IMR-90 (cell line): ENCODE data around the gene ARL14EP.

Source experiments
- CEBPB ChIP-seq: IDR thresholded peaks from 2 replicates; pipeline ENCODE4 v1.6.1; 2012; ENCODE audit warnings: low read depth, low read length, improper control_type of control experiment
- CHD1 ChIP-seq: IDR thresholded peaks from 2 replicates; pipeline ENCODE4 v1.6.1; 2012; ENCODE audit warnings: low read depth, low read length, improper control_type of control experiment
- CTCF ChIP-seq: conservative IDR thresholded peaks from 2 replicates; pipeline ENCODE4 v1.5.1; 2012; ENCODE audit warnings: mild to moderate bottlenecking, low read depth, low read length, improper control_type of control experiment
- ELK1 ChIP-seq: fragments of 150-350 bp; IDR thresholded peaks from 2 replicates; pipeline ENCODE4 v1.6.1; 2016; ENCODE audit warnings: low read depth, mild to moderate bottlenecking, low read length, moderate library complexity, borderline replicate concordance
- FOS ChIP-seq: fragments of 150-350 bp; IDR thresholded peaks from 2 replicates; pipeline ENCODE4 v1.6.1; 2016; ENCODE audit warnings: low read depth, low read length
- POLR2A ChIP-seq: IDR thresholded peaks from 2 replicates; pipeline ENCODE4 v1.6.1; 2012; ENCODE audit warnings: mild to moderate bottlenecking, low read depth, low read length
- RAD21 ChIP-seq: IDR thresholded peaks from 2 replicates; pipeline ENCODE4 v1.6.1; 2012; ENCODE audit warnings: low read length, improper control_type of control experiment
- RCOR1 ChIP-seq: IDR thresholded peaks from 2 replicates; pipeline ENCODE4 v1.6.1; 2012; ENCODE audit warnings: mild to moderate bottlenecking, low read length, improper control_type of control experiment; ENCODE audit not compliant: insufficient replicate concordance
- RFX5 ChIP-seq: IDR thresholded peaks from 2 replicates; pipeline ENCODE4 v1.8.0; 2012; ENCODE audit warnings: low read depth, mild to moderate bottlenecking, low read length, moderate library complexity
- SMC3 ChIP-seq: fragments of 150-350 bp; IDR thresholded peaks from 2 replicates; pipeline ENCODE4 v1.6.1; 2016; ENCODE audit warnings: low read depth, mild to moderate bottlenecking, antibody characterized with exemption, low read length, moderate library complexity
- USF2 ChIP-seq: fragments of 150-350 bp; IDR thresholded peaks from 2 replicates; pipeline ENCODE4 v1.6.1; 2017; ENCODE audit warnings: mild to moderate bottlenecking, antibody characterized with exemption, low read length, low read depth

- TF ChIP-seq CTCF (no peak), CEBPB (no peak), USF2 (no peak), RCOR1 (no peak), POLR2A (no peak), FOS (no peak), CHD1 (no peak), RAD21 (no peak), SMC3 (no peak), RFX5 (no peak), ELK1 (no peak)
Observed at GRCh38 chr11:30348035-30348434, 25.1 kb downstream of the ARL14EP start.
